ENCODE data around the gene CDH3.
"Not testable (repeated sequence)": the region's sequence is repeated elsewhere in the genome, so short reads cannot be mapped to it uniquely, and the experiment has no call there.

Gene CDH3

DNA sequence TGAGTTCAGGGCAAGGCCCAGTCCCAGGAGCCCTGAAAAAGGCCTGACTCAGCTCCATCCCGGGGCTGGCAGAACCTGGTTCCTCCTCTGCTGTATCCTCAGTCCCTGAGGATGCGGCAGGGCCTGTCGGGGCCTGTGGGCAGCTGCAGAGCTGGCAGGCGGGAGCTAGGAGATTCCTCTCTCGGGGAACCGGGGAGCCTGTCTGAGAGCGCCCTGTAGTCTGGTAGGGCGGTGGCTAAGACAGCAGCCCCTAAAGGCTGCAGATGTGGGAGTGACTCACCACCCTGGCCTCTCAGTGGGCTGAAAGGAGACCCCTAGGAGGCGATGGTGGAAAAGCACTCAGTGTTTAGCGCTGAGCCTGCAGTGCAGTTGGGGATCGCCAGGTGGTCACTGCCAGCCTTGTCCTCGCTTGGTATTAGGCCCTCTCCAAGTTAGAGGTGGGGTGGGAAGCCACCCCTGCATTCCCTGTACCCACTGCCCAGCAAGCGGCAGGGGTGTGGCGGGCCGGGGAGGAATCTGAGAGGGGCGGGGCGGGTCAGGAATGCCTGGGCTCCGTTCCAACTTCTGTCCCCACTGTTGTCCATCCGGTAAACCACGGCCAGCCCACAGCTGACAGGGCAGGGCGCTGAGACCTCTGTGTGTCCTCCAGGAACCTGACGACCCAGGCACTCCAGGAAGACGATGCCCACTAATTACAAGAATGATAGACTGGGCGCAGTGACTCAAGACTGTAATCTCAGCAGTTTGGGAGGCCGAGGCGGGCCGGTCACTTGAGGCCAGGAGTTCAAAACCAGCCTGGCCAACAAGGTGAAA lies 62.4 kb downstream of the CDH3 start:
- no peak for DNase-seq

DNA sequence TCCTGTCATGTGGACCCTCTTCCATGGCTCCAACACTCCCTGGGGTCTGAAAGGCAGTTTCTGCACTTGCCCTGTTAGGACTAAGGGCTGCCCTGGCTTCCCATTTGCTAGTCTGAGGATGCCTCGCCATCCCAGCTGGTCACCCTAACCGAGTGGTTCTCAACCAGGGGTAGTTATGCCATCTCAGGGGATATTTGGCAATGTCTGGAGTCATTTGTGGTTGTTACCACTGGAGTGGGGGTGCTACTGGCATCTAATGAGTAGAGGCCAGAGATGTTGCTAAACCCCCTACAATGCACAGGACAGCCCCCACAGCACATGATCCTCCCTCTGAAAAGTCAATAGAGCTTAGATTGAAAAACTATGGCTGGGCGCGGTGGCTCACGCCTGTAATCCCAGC lies 65.1 kb downstream of the CDH3 start:
- no peak for DNase-seq

DNA sequence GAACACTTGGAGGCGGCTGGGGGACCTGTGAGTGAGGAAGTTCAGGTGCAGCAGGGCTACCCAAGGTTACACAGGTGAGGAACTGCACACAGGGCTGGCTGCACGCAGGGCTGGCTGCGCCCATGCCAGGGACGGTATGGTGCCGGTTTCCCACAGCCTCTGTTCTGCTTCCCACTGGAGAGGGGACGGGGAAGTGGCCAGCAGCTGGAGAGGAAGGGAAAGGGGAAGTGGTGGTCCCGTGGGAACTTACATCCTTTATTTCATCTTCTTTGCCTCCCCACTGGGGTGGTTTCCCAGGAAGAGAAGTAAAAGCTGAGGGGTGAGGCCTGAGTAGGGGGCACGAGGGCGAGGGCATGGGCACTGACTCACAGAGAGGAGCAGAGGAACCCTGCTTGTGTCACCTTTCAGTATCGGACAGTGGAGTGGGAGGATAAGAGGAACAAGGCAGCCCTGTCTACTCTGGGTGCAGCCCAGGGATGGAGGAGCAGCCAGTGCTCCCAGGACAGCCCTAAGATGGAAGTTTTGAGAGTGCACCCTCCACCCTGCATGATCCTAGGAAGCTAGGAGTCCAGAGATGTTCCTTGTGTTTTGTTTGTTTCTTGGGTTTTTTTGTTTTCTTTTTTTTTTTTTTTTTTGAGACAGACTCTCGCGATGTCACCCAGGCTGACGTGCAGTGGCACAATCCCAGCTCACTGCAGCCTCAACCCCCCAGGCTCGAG lies 66.5 kb downstream of the CDH3 start:
- DNase-seq, result peak; percentile 38 to 47

DNA sequence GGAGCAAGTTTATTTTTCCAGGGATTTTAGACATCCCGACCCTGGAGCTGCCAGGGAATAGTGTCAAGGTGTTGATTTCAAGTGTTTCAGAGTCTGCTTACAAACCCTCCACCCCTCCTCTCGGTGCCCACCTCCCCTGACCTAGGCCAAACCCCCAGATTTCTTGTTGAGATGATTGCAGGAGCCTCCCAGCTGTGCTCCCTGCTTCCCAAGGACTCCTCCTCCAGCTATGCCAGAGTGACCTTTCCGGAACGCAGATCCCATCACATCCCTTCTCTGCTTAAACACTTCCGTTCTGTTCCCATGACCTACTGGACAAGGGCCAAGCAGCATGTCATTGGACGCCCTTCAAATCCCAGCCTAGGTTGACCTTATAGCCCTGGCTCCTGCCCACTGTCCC lies 68.3 kb downstream of the CDH3 start:
- no peak for DNase-seq

DNA sequence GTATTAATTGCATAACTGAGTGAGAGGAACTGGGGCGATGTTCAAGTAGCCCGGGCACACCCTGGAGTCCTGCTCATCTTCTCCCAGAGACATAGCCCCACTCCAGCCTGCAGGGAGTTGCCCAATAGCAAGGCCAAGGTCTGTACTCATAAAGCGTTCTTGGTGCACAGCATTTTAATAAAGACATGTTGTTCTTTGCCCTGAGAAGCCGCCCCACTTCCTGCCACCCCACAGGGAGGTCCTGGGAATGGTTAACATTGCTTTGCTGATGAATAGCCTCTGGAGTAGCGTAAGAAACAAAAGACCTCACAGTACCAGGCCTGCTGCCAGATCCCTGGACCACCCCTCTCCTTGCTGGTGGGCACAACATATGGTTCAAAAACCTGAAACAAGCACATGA lies 70.4 kb downstream of the CDH3 start:
- no peak for DNase-seq

DNA sequence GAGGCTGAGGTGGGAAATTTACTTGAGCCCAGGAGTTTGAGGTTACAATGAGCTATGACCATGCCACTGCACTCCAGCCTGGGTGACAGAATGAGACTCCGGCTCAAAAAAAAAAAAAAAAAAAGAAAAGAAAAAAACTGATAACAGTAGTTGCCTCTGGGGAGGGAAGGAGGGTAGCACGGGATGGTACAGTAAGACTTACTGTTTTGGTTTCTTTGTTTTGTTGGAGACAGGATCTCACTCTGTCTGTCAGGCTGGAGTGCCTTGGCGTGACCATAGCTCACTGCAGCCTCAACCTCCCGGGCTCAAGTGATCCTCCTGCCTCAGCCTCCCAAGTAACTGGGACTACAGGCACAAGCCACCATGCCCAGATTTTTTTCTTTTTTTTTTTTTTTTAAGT lies 71.4 kb downstream of the CDH3 start:
- not testable (repeated sequence) for DNase-seq

DNA sequence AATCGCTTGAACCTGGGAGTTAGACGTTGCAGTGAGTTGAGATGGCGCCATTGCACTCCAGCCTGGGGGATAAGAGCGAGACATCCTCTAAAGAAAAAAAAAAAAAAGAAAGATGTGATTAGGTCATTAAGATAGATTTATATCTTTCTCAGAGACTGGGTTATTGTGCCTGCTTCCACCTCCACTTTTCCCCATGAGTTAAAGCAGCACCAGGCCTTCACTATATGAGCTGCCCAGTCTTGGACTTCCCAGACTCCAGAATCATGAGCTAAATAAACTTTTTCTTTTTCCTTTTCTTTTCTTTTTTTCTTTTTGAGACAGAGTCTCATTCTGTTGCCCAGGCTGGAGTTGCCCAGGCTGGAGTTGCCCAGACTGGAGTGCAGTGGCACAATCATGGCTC lies 72.6 kb downstream of the CDH3 start:
- DNase-seq, result no peak

DNA sequence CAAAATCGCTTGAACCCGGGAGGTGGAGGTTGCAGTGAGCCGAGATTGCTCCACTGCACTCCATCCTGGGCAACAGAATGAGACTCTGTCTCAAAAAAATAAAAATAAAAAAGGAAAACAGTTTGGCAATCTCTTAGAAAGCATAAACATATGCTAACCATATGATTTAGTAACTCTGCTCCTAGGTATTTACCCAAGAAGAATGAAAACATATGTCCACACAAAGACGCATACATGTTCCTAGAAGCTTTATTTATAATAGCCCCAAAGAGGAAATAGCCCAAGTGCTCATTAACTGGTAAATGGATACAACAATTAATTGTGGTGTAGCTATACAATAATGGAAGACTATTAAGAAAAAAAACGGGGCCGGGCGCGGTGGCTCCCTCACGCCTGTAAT lies 73.5 kb downstream of the CDH3 start:
- no peak for DNase-seq

DNA sequence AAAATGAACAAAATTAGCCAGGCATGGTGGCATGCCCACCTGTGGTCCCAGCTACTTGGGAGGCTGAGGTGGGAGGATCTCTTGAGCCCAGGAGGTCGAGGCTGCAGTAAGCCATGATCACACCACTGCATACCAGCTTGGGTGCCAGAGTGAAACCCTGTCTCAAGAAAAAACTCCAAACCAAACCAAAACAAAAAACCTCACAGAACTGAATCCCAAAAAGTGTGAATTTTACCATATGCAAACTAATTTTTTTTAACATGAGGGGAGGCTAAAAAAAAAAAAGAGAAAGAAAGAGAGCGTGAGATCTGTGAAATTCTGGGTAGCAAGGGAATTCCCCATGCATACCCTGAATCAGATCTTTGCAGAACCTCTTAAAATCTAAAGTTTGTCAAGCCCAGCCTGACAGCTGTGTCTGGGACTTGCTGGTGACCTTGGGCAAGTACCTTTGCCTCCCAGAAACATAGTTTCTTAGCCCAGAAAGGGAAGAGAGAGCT lies 74.9 kb downstream of the CDH3 start:
- DNase-seq, result peak in 1 of 2 experiments; percentile 36

DNA sequence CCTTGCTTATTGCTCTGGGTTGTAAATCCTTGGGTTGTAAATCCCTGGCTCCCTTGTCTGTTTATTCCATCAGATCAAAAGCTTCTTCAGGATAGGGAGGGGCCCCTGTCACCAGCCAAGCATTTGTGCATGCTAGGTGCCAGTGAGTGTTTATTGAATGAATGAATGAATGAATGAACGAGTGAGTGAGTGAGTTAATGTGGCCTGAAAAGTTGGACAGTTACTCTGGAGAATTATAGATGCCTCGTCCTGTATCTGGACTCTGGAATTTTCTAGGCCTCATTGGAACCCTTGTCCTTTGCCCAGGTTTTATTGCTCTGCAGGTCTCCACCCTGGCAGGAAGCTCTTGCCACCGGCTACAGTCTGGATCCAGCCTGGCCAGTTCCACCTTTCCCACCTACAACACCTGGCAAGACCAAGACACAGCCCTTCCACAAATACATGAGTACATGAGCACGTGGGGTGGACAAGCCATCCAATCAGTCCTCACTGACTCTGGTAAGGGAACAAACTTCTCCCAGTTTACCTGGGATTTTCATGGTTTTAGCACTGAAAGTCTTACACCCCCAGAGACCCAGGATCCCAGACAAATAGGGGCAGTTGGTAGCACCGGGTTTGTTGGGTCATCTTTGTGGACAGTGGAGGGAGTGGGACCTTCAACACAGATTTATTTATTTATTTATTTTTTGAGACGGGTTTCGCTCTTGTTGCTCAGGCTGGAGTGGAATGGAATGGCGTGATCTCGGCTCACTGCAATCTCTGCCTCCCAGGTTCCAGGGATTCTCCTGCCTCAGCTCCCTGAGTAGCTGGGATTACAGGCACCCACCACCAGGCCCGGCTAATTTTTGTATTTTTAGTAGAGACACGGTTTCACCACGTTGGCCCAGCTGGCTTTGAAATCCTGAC lies 77.3 kb downstream of the CDH3 start:
- DNase-seq, result no peak

DNA sequence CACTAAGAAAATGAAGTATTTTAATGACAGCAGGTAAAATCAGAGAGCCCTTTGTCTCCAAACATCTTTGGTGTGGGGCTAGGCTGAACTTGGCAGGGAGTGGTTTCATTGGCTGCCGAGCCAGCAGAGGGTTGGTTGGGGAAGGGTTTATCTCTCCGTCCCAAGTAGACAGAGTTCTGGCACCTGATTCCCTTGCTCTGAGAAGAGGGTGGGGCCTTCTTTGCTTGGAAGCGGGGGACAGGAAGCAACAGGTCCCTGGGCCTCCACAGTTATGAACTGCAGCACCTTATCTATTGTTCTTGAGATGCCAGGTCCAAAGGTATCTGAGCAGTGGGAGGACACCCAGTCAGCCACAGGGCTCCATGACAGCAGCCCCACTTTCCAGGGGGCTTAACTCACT lies 79.7 kb downstream of the CDH3 start:
- DNase-seq, result no peak

DNA sequence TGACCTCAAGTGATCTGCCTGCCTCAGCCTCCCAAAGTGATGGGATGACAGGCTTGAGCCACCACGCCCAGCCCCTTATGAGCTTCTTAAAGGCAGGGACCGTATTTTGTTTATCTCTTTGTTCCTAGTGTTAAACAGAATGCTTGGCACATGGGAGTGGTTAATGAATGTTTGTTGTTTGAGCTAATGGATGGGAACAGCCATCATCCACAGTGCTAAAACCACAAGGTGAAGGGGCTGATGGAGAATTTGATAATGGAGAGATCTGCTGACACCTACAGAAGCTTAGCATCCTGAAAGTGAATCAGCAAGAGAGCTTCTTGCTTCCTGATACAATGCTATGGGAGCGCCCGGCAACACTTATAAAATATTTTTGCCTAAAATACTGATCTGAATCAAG lies 83.4 kb downstream of the CDH3 start:
- DNase-seq, result no peak

DNA sequence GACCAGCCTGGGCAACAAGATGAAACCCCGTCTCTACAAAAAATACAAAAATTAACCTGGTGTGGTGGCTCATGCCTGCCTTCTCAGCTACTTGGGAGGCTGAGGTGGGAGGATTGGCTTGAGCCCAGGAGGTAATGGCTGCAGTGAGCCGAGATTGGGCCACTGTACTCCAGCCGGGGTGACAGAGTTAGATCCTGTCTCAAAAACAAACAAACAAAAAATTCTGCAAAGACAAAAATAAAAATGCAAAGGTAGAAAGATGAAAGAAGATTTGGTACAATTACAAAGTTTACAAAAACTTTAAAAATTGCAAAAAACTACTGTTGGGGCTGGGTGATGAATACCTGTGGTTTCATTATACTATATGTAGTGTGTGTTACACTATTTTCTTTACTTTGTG lies 86.5 kb downstream of the CDH3 start:
- DNase-seq, result no peak

DNA sequence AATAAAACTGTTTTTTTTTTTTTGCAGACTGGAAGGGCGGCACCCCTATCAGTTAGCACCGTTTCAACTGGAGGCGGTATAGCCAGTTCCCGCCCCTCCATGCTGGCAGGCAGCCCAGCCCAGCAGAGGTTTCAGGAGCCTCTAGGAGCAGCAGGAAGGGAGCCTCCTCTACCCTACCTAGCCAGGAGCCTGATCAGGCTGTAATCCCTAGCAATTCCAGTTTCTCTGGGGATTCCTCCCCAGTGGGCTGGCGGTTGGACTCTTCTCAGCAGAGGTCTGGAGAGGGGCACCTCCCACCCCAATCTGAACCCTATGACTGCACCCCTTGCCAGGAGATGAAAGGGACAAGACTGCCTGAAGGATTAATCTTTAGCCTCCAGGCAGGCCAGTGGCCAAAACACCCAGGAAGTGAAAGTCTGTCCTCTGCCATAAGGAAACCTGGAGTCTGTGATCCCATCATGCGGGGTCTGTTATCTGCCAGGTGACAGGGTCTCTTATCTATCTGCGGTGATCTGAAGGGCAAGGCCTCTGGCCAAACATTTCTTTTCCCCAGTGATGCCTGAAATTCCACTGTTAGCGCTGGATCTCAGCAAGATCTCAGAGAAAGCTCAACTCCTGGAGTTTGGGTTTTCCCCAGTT lies 87.1 kb downstream of the CDH3 start:
- no peak for DNase-seq

DNA sequence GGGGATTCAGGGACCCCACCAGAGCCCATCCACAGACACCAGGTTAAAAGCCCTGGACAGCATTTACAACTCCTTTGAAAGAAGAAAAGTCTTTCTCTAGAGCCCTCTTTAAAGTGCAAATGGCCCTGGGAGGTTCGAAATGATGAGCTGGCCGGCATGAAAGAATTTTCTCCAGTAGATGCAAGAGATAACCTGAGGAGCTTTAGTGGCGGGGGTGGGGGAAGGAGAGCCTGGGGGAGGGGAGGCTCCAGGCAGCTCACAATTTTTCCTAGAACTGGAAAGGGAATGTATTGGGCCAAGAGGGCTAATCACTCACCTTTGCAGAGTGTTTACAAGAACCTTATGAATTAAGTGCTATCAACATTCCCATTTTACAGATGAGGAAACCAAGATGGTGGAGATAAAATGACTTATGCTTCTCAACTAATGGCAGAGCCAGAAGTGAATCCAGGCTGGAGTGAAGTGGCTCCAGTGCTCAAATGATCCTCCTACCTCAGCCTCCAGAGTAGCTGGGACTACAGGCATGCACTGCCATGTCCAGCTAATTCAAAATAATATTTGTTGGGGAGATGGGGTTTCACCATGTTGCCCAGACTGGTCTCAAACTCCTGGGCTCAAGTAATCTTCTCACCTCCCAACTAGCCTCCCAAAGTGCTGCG lies 87.8 kb downstream of the CDH3 start:
- no peak for DNase-seq

DNA sequence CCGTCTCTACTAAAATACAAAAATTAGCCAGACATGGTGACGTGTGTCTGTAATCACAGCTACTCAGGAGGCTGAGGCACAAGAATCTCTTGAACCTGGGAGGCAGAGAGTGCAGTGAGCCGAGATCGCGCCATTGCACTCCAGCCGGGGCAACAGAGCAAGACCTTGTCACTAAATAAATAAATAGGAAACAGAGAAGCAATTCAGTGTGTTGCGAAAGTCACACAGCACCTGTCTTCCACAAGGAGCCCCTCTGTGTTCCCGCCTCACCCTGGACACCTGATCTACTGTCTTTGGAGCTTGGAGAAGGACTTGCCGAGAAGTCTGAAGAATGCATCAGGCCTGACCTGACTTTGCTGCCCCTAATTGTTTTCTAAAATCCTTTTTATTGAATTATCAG lies 88.5 kb downstream of the CDH3 start:
- no peak for DNase-seq

DNA sequence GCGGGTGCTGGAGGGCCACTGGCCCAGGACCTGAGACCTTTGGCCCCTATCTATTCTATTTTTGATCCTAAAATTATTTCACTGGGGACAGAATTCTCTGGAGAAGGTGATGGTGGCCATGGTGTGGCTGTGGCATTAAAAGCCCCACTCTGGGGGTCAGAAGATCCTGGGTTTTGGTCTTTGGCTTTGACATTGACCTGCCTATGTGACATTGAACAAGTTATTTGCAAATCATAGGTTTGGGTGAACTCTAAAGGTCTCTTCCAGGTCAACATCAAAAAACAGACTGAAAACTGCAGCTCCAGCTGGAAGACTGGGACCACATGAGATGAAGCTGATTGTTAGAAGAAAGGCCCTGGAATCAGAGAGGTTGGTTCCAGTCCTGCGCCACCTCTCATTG lies 89.7 kb downstream of the CDH3 start:
- no peak for DNase-seq

DNA sequence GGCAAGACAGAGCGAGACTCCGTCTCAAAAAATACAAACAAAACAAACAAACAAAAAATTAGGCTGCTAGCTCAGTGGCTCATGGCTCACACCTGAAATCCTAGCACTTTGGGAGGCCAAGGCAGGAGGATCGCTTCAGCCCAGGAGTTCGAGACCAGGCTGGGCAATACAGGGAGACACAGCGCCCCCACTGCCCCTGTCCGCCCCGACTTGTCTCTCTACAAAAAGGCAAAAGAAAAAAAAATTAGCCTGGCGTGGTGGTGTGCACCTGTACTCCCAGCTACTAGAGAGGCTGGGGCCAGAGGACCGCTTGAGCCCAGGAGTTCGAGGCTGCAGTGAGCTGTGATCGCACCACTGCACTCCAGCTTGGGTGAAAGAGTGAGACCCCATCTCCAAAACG lies 91.5 kb downstream of the CDH3 start:
- no peak for DNase-seq

DNA sequence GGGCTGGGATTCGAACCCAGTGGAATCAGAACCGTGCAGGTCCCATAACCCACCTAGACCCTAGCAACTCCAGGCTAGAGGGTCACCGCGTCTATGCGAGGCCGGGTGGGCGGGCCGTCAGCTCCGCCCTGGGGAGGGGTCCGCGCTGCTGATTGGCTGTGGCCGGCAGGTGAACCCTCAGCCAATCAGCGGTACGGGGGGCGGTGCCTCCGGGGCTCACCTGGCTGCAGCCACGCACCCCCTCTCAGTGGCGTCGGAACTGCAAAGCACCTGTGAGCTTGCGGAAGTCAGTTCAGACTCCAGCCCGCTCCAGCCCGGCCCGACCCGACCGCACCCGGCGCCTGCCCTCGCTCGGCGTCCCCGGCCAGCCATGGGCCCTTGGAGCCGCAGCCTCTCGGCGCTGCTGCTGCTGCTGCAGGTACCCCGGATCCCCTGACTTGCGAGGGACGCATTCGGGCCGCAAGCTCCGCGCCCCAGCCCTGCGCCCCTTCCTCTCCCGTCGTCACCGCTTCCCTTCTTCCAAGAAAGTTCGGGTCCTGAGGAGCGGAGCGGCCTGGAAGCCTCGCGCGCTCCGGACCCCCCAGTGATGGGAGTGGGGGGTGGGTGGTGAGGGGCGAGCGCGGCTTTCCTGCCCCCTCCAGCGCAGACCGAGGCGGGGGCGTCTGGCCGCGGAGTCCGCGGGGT lies 92.1 kb downstream of the CDH3 start, which contains the start of gene CDH1:
Gene CDH1 (plus strand): TSS at position 247 of the 684 bp plus-strand sequence. CDS start 124 bp downstream, at position 371.
- DNase-seq, result peak in 1 of 2 experiments; percentile 53

DNA sequence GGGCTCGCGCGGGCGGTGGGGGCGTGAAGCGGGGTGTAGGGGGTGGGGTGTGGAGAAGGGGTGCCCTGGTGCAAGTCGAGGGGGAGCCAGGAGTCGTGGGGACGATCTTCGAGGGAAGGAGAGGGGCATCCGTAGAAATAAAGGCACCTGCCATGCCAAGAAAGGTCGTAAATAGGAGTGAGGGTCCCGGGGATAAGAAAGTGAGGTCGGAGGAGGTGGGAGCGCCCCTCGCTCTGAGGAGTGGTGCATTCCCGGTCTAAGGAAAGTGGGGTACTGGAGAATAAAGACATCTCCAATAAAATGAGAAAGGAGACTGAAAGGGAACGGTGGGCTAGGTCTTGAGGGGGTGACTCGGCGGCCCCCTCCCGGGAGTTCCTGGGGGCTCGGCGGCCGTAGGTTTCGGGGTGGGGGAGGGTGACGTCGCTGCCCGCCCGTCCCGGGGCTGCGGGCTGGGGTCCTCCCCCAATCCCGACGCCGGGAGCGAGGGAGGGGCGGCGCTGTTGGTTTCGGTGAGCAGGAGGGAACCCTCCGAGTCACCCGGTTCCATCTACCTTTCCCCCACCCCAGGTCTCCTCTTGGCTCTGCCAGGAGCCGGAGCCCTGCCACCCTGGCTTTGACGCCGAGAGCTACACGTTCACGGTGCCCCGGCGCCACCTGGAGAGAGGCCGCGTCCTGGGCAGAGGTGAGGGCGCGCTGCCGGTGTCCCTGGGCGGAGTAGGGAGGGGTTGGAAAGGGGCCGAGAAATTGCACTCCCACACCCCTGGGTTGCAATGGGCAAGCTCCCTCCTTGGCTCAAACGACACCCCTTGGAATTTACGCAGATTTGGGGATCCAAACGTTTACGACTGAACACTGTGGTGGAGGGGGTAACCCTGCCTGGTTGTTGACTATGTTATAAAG lies 92.9 kb downstream of the CDH3 start:
- DNase-seq, result no peak
